ENCODE results near the gene SYNE2. TPM values are rescaled to one million over a fixed set of nuclear protein-coding genes. Genes with fewer than 3 reads are reported as not detected.

SYNE2 gene
- total and polyA plus RNA-seq, 2 of the 8 experiments (the other 6 are each of a cell fraction or from before 2014, with no cell fraction given), result 32.6 to 46.1 TPM

DNA sequence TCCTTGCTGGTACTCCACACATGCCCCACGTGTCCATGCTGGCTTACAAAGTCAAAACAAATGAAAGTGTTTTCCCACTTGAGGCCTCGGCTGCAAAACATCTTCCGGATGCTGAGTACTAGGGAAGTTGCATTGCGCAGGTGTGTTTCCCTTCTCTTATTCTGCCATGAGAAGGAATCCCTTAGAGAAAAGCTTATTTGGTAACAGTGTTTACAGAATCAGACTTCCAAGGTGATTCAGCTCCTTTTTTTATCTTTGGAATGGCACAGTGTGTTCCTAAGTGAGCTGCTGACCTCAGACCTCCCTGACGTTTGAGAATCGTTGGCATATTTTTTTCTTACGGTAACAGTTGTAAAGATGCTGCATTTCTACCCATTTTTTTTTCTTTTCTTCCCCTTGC is 230.0 kb downstream of the SYNE2 start:
- Histone ChIP-seq H3K79me1 (ENCODE audit: low read depth, low read length) (no peaks in the 10 kb centered on the region), H4K5ac (ENCODE audit: insufficient read length, low read depth, low read length) (no peak overlapping the region), H3K4me2 (ENCODE audit: insufficient read depth in 1 of 2, low read depth in 2 of 2, low read length in 2 of 2) (no peak overlapping the region), H3K23ac (ENCODE audit: insufficient read length) (no peak overlapping the region), H3K27ac (ENCODE audit: low read depth, low read length) (0 out of 2 replicates have a peak overlapping the region, but pooled peaks have one; percentile 9), H2BK20ac (ENCODE audit: low read length) (no peak overlapping the region), H3K56ac (replicated peaks; ENCODE audit: insufficient read length, low read depth, low read length) (no peak overlapping the region), H3K79me2 (ENCODE audit: control insufficient read depth in 1 of 2, insufficient read depth in 2 of 2, low read length in 2 of 2) (no peaks in the 10 kb centered on the region), H2AFZ (ENCODE audit: low read length) (no peak overlapping the region), H3K4me3 (ENCODE audit: extremely low read depth in 1 of 4, insufficient read depth in 2 of 4, low read depth in 3 of 4, low read length in 4 of 4) (no peak overlapping the region), H2BK15ac (ENCODE audit: low read length) (no peak overlapping the region), H3K18ac (ENCODE audit: extremely low read depth, low read length) (no peak overlapping the region), H4K91ac (replicated peaks; ENCODE audit: insufficient read length, low read length) (no peak overlapping the region), H3K14ac (ENCODE audit: insufficient read length) (no peak overlapping the region), H4K20me1 (replicated peaks in 1 of 2; ENCODE audit: control insufficient read depth in 1 of 2, insufficient read depth in 2 of 2, low read length in 2 of 2) (no peaks in the 10 kb centered on the region), H2AK5ac (ENCODE audit: low read depth, low read length) (no peak overlapping the region), H4K8ac (ENCODE audit: extremely low read depth, insufficient read depth, low read length) (no peak overlapping the region), H3K9ac (replicated peaks in 1 of 4; ENCODE audit: extremely low read depth in 1 of 4, low read depth in 3 of 4, low read length in 3 of 4) (no peak overlapping the region), H3K4ac (replicated peaks; ENCODE audit: insufficient read length, low read depth, low read length) (no peak overlapping the region), H3K27me3 (replicated peaks in 1 of 4; ENCODE audit: control insufficient read depth in 3 of 4, extremely low read depth in 1 of 4, insufficient read depth in 3 of 4, low read length in 3 of 4) (no peaks in the 10 kb centered on the region), H2BK5ac (ENCODE audit: low read depth, low read length) (no peak overlapping the region), H3K9me3 (ENCODE audit: insufficient read depth in 2 of 2, low read depth in 1 of 2, low read length in 1 of 2) (no peaks in the 10 kb centered on the region), H3K23me2 (ENCODE audit: low read depth, low read length) (no peaks in the 10 kb centered on the region), H3K4me1 (replicated peaks in 1 of 4; ENCODE audit: control insufficient read depth in 3 of 4, insufficient read depth in 4 of 4, low read length in 3 of 4) (no peaks in the 10 kb centered on the region), H3K36me3 (ENCODE audit: control insufficient read depth in 2 of 4, insufficient read depth in 4 of 4, low read length in 3 of 4) (peaks cover 4 to 17% (median 12%) of the 10 kb centered on the region in 4 experiments; a peak in 5 of 8 replicates), H2BK120ac (replicated peaks; ENCODE audit: low read depth, low read length) (no peak overlapping the region), H2BK12ac (ENCODE audit: low read depth, low read length) (no peak overlapping the region)
- DNase-seq (ENCODE audit: low read depth in 1 of 2, low spot score in 2 of 2) (no peak), FAIRE-seq (no peak)
- ChIA-PET CTCF (ENCODE audit: partially characterized antibody) (interaction anchor here (0.6 kb wide), 1 partner anchor 174 kb away, joined by 3 read pairs; no protein-coding TSS in a partner anchor), POLR2A (ENCODE audit: partially characterized antibody) (interaction anchor here (0.7 to 1.3 kb wide), 2 partner anchors 20 to 84 kb away, joined by 3 read pairs; no protein-coding TSS in a partner anchor)
- 90% methylated on average over 7 of the region's 7 CpGs; no CpG with 5 or more reads in 1 of the 2 experiments for WGBS, 2 experiments (ENCODE audit: extremely low coverage in 1 of 2, insufficient coverage in 1 of 2, insufficient read length in 1 of 2, insufficient replicate concordance in 2 of 2, low coverage in 1 of 2, low lambda C conversion rate in 2 of 2, missing lambda C conversion rate in 1 of 2)
- TF ChIP-seq, protein P1, sequence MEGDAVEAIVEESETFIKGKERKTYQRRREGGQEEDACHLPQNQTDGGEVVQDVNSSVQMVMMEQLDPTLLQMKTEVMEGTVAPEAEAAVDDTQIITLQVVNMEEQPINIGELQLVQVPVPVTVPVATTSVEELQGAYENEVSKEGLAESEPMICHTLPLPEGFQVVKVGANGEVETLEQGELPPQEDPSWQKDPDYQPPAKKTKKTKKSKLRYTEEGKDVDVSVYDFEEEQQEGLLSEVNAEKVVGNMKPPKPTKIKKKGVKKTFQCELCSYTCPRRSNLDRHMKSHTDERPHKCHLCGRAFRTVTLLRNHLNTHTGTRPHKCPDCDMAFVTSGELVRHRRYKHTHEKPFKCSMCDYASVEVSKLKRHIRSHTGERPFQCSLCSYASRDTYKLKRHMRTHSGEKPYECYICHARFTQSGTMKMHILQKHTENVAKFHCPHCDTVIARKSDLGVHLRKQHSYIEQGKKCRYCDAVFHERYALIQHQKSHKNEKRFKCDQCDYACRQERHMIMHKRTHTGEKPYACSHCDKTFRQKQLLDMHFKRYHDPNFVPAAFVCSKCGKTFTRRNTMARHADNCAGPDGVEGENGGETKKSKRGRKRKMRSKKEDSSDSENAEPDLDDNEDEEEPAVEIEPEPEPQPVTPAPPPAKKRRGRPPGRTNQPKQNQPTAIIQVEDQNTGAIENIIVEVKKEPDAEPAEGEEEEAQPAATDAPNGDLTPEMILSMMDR (IDR thresholded peaks at IDR 0.05; ENCODE audit: control extremely low read depth in 1 of 3, insufficient read depth in 1 of 3, low read depth in 1 of 3, low read length in 3 of 3), result no peak
- TF ChIP-seq JUN (IDR thresholded peaks at IDR 0.05; ENCODE audit: low read depth, low read length) (no peak), MAFK (IDR thresholded peaks at IDR 0.05; ENCODE audit: low read depth, low read length) (no peak)

All from H1 (cell line).